DND-41 (cell line): Measurements from ENCODE around the gene EPDR1.

Experiments used
- EZH2 ChIP-seq: IDR thresholded peaks from 3 replicates; pipeline ENCODE4 v1.6.1; 2012; ENCODE audit warnings: borderline replicate concordance, low read depth, mild to moderate bottlenecking, moderate library complexity, low read length, inconsistent platforms; ENCODE audit not compliant: severe bottlenecking
- TF ChIP-seq, protein P1 (sequence below): IDR thresholded peaks from 2 replicates; pipeline ENCODE4 v1.5.1; 2012; ENCODE audit warnings: borderline replicate concordance, low read length, moderate library complexity, mild to moderate bottlenecking; ENCODE audit not compliant: poor library complexity, severe bottlenecking; ENCODE audit errors: extremely low read depth

DNA sequence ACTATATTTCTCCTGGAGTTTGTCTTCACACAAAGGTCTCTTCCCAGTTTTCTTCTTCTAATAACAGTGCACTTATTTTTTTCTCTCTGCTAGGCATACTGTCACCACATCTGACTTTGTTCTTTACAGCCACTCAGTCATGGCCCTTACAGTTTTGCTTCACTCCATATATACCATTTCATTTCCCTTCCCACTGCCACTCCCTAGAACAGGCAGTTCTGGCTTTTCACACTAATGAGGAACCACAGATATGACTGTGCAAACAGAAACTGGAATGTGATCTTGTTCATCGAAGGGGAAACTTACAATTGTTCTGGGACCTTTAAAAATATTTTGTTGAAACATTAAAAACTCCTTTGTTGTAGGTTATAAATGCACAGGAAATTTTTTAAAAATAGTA, 67.3 kb downstream of the EPDR1 start:
- TF ChIP-seq, protein P1, sequence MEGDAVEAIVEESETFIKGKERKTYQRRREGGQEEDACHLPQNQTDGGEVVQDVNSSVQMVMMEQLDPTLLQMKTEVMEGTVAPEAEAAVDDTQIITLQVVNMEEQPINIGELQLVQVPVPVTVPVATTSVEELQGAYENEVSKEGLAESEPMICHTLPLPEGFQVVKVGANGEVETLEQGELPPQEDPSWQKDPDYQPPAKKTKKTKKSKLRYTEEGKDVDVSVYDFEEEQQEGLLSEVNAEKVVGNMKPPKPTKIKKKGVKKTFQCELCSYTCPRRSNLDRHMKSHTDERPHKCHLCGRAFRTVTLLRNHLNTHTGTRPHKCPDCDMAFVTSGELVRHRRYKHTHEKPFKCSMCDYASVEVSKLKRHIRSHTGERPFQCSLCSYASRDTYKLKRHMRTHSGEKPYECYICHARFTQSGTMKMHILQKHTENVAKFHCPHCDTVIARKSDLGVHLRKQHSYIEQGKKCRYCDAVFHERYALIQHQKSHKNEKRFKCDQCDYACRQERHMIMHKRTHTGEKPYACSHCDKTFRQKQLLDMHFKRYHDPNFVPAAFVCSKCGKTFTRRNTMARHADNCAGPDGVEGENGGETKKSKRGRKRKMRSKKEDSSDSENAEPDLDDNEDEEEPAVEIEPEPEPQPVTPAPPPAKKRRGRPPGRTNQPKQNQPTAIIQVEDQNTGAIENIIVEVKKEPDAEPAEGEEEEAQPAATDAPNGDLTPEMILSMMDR: no peak
- TF ChIP-seq EZH2: no peak
